K562 (cell line): ENCODE results near the gene ROBO1.

ENCODE experiments used
- CHD2 ChIP-seq: IDR thresholded peaks from 2 replicates; pipeline ENCODE4 v1.6.1; 2011; ENCODE audit warnings: low read depth, low read length
- ELK1 ChIP-seq: sonication (generic); formaldehyde crosslinking; IDR thresholded peaks from 2 replicates; pipeline ENCODE4 v1.8.1; 2022; ENCODE audit warnings: missing genetic modification reagents
- POLR2A ChIP-seq: fragments of 450-650 bp; conservative IDR thresholded peaks from 2 replicates; pipeline ENCODE4 v1.6.1; 2016
- THRA ChIP-seq: fragments of 450-650 bp; IDR thresholded peaks from 2 replicates; pipeline ENCODE4 v1.6.1; 2017; ENCODE audit warnings: mild to moderate bottlenecking, moderate library complexity
- ZBTB26 ChIP-seq: fragments of 450-650 bp; formaldehyde crosslinking; IDR thresholded peaks from 2 replicates; pipeline ENCODE4 v1.4.0; 2022; ENCODE audit warnings: missing genetic modification characterization
- ZFP36 ChIP-seq: fragments of 150-350 bp; IDR thresholded peaks from 2 replicates; pipeline ENCODE4 v1.6.1; 2018; ENCODE audit warnings: low read length, low read depth; ENCODE audit not compliant: partially characterized antibody
- TF ChIP-seq, protein P1 (sequence below), 3 experiments: IDR thresholded peaks in 2 of 3; conservative IDR thresholded peaks in 1 of 3; 2 replicates each; pipeline ENCODE4 v1.5.1; 2011 to 2012; ENCODE audit warnings: low read length in 3 of 3, mild to moderate bottlenecking in 3 of 3, control low read depth in 2 of 3, improper control_type of control experiment in 1 of 3, inconsistent platforms in 1 of 3, low read depth in 1 of 3, mixed read lengths in 1 of 3, moderate library complexity in 1 of 3; ENCODE audit not compliant: insufficient read depth in 2 of 3

DNA sequence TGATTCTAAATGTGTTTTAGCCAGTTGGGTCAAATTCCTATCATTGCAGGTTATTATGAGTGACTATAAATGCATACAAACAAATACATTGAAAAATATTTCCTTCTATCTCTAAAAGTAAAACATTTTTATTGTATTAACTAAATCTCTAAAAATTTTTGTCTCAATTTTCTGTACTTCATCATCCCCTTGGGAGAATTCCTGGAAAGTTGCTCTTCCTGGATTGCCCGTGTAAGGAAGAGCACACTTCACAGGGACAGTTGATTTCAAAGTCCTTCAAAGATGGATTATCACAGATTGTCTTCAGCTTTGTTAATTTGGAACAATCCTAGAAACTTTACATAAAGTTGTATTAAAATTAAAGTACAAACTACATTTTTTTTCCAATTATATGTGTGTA lies 595.6 kb downstream of the ROBO1 start:
- TF ChIP-seq ZBTB26 (CRISPR knock-in tag) (no peak), THRA (no peak), ELK1 (CRISPR knock-in tag) (no peak), ZFP36 (no peak), POLR2A (no peak), CHD2 (no peak)
- TF ChIP-seq, protein P1, sequence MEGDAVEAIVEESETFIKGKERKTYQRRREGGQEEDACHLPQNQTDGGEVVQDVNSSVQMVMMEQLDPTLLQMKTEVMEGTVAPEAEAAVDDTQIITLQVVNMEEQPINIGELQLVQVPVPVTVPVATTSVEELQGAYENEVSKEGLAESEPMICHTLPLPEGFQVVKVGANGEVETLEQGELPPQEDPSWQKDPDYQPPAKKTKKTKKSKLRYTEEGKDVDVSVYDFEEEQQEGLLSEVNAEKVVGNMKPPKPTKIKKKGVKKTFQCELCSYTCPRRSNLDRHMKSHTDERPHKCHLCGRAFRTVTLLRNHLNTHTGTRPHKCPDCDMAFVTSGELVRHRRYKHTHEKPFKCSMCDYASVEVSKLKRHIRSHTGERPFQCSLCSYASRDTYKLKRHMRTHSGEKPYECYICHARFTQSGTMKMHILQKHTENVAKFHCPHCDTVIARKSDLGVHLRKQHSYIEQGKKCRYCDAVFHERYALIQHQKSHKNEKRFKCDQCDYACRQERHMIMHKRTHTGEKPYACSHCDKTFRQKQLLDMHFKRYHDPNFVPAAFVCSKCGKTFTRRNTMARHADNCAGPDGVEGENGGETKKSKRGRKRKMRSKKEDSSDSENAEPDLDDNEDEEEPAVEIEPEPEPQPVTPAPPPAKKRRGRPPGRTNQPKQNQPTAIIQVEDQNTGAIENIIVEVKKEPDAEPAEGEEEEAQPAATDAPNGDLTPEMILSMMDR (IDR thresholded peaks at IDR 0.05 in 2 of 3, conservative IDR thresholded peaks at IDR 0.05 in 1 of 3; ENCODE audit: insufficient read depth in 2 of 3, low read depth in 1 of 3, low read length in 3 of 3), result no peak
